Fibroblast of lung (primary cell): Measurements from ENCODE around the gene IL17D. TPM values are rescaled to one million over a fixed set of nuclear protein-coding genes. Genes with fewer than 3 reads are reported as not detected.
A peak's percentile ranks its signal among the peaks of the same experiment; 100 is the strongest.

Experiments
- DNase-seq, 2 donors: peaks; one replicate each; pipeline versions ENCODE4 v3.0.0 to v3.0.0-alpha.2; 2010; ENCODE audit warnings: low read depth in 2 of 2
- H2AFZ ChIP-seq: 2 replicates; pipeline ENCODE4 v1.5.1; 2012; ENCODE audit warnings: low read length, control low read depth, inconsistent platforms
- H3K27ac ChIP-seq: 2 replicates; pipeline ENCODE4 v1.5.1; 2011; ENCODE audit warnings: low read length, control low read depth; ENCODE audit not compliant: insufficient read depth
- H3K27me3 ChIP-seq: 2 replicates; pipeline ENCODE4 v1.5.1; 2011; ENCODE audit warnings: mild to moderate bottlenecking, low read length; ENCODE audit not compliant: control insufficient read depth, insufficient read depth
- H3K36me3 ChIP-seq: 2 replicates; pipeline ENCODE4 v1.5.1; 2011; ENCODE audit warnings: low read length; ENCODE audit not compliant: control insufficient read depth, insufficient read depth
- H3K4me1 ChIP-seq: 2 replicates; pipeline ENCODE4 v1.5.1; 2011; ENCODE audit warnings: low read length; ENCODE audit not compliant: control insufficient read depth, insufficient read depth; ENCODE audit errors: extremely low read depth
- H3K4me2 ChIP-seq: 2 replicates; pipeline ENCODE4 v1.5.1; 2011; ENCODE audit warnings: low read length, control low read depth; ENCODE audit not compliant: insufficient read depth; ENCODE audit errors: extremely low read depth
- H3K4me3 ChIP-seq, 4 experiments: fragments of 200-600 bp in 1 of 4; sonication (generic) in 1 of 4; replicated peaks in 1 of 4; 2 replicates each; pipeline ENCODE4 v1.5.1; 2011 to 2016; ENCODE audit warnings: low read length in 4 of 4, low read depth in 3 of 4, mild to moderate bottlenecking in 3 of 4, control low read depth in 2 of 4, inconsistent platforms in 1 of 4, mixed read lengths in 1 of 4; ENCODE audit not compliant: insufficient read depth in 1 of 4; ENCODE audit errors: control extremely low read depth in 1 of 4
- H3K79me2 ChIP-seq: 2 replicates; pipeline ENCODE4 v1.5.1; 2012; ENCODE audit warnings: mild to moderate bottlenecking, low read length, inconsistent platforms; ENCODE audit not compliant: control insufficient read depth, insufficient read depth
- H3K9ac ChIP-seq: 2 replicates; pipeline ENCODE4 v1.5.1; 2011; ENCODE audit warnings: mild to moderate bottlenecking, low read length, control low read depth; ENCODE audit not compliant: insufficient read depth
- H3K9me3 ChIP-seq: 2 replicates; pipeline ENCODE4 v1.5.1; 2012; ENCODE audit warnings: low read depth, low read length; ENCODE audit not compliant: control insufficient read depth, insufficient read depth
- H4K20me1 ChIP-seq: 2 replicates; pipeline ENCODE4 v1.5.1; 2011; ENCODE audit warnings: low read length; ENCODE audit not compliant: control insufficient read depth, insufficient read depth; ENCODE audit errors: extremely low read depth
- CTCF ChIP-seq, 2 donors: IDR thresholded peaks in 1 of 2; conservative IDR thresholded peaks in 1 of 2; 1 replicate in 1 of 2; 2 replicates in 1 of 2; pipeline ENCODE4 v1.5.1; 2011 to 2012; ENCODE audit warnings: low read length in 2 of 2, control low read depth in 1 of 2, inconsistent platforms in 1 of 2, low read depth in 1 of 2, mild to moderate bottlenecking in 1 of 2
- EZH2 ChIP-seq: IDR thresholded peaks from 2 replicates; pipeline ENCODE4 v1.5.1; 2012; ENCODE audit warnings: low read length, control low read depth, mild to moderate bottlenecking; ENCODE audit errors: missing control alignments
- polyA plus RNA-seq, 2 donors: library from polyadenylated mRNA; depleted of rRNA in 1 of 2; stranded (reverse) in 1 of 2; unstranded in 1 of 2; fragments of >200 nt; gene quantifications; 2 replicates each; pipeline ENCODE4 v1.2.1, GENCODE V29; 2011 to 2012; ENCODE audit warnings: missing spikeins in 1 of 2
- total RNA-seq: library from RNA; depleted of rRNA; stranded (reverse); fragments of >200 nt; gene quantifications from 2 replicates; pipeline ENCODE4 v1.2.1, GENCODE V29; 2014

IL17D gene
- total and polyA plus RNA-seq, 2 donors (not counting 1 experiment from before 2014, with no cell fraction given) = 1.2 to 2.3 TPM

- H3K27me3 ChIP-seq = no peaks in the 10 kb centered on the region
- TF ChIP-seq EZH2 (no peak), CTCF (conservative IDR thresholded peaks at IDR 0.05 in 1 of 2, IDR thresholded peaks at IDR 0.05 in 1 of 2; ENCODE audit: low read depth in 1 of 2, low read length in 2 of 2) (no peak)
- H4K20me1 ChIP-seq = no peaks in the 10 kb centered on the region
- H3K4me1 ChIP-seq = no peaks in the 10 kb centered on the region
- DNase-seq = no peak
- no peak overlapping the region for H3K4me3 ChIP-seq
- H2AFZ ChIP-seq = no peak overlapping the region
- no peak overlapping the region for H3K9ac ChIP-seq
- H3K27ac ChIP-seq = no peak overlapping the region
- no peaks in the 10 kb centered on the region for H3K36me3 ChIP-seq
- no peak overlapping the region for H3K4me2 ChIP-seq
- no peaks in the 10 kb centered on the region for H3K79me2 ChIP-seq
- H3K9me3 ChIP-seq = no peaks in the 10 kb centered on the region
Measured at GRCh38 chr13:20669162-20669561, 34.3 kb upstream of the IL17D start.

GRCh38 chr13:20671789-20672188, 31.7 kb upstream of the IL17D start:
- no peak overlapping the region for H2AFZ ChIP-seq
- H3K27ac ChIP-seq = no peak overlapping the region
- H3K79me2 ChIP-seq = no peaks in the 10 kb centered on the region
- no peak overlapping the region for H3K9ac ChIP-seq
- no peaks in the 10 kb centered on the region for H4K20me1 ChIP-seq
- no peaks in the 10 kb centered on the region for H3K4me1 ChIP-seq
- H3K36me3 ChIP-seq = no peaks in the 10 kb centered on the region
- no peak overlapping the region for H3K4me3 ChIP-seq
- no peaks in the 10 kb centered on the region for H3K27me3 ChIP-seq
- no peak overlapping the region for H3K4me2 ChIP-seq
- no peaks in the 10 kb centered on the region for H3K9me3 ChIP-seq
- DNase-seq = no peak
- TF ChIP-seq CTCF (conservative IDR thresholded peaks at IDR 0.05 in 1 of 2, IDR thresholded peaks at IDR 0.05 in 1 of 2; ENCODE audit: low read depth in 1 of 2, low read length in 2 of 2) = no peak
- no peak for TF ChIP-seq EZH2

GRCh38 chr13:20672772-20673171, 30.7 kb upstream of the IL17D start:
- H4K20me1 ChIP-seq = no peaks in the 10 kb centered on the region
- no peaks in the 10 kb centered on the region for H3K9me3 ChIP-seq
- H3K36me3 ChIP-seq = no peaks in the 10 kb centered on the region
- H3K9ac ChIP-seq = no peak overlapping the region
- H3K4me2 ChIP-seq = no peak overlapping the region
- peak; percentile 13 to 20 for DNase-seq
- no peak overlapping the region for H2AFZ ChIP-seq
- TF ChIP-seq CTCF (conservative IDR thresholded peaks at IDR 0.05 in 1 of 2, IDR thresholded peaks at IDR 0.05 in 1 of 2; ENCODE audit: low read depth in 1 of 2, low read length in 2 of 2) (no peak), EZH2 (no peak)
- no peaks in the 10 kb centered on the region for H3K27me3 ChIP-seq
- no peaks in the 10 kb centered on the region for H3K4me1 ChIP-seq
- no peak overlapping the region for H3K27ac ChIP-seq
- no peak overlapping the region for H3K4me3 ChIP-seq
- H3K79me2 ChIP-seq = no peaks in the 10 kb centered on the region
